Measurements from ENCODE around the gene PPIC. TPM values are rescaled to one million over a fixed set of nuclear protein-coding genes. Genes with fewer than 3 reads are reported as not detected.

The PPIC gene
- total RNA-seq (10 to 100 TPM in 1 of 2 donors, 1 to 10 TPM in 1; 9.6 to 18.5 TPM), polyA plus RNA-seq (ENCODE audit: insufficient read depth, low read depth, low replicate concordance) (23.8 TPM)
- long read RNA-seq, donor 1, transcript PPIC-201 (5 exons, 1,380 nt), result major isoform, 10 of 25 reads
- long read RNA-seq, donor 1, partial matches to known transcripts, result 6 of 25 reads
- long read RNA-seq, donor 1, other reads (novel, unspliced or antisense), result 8 of 25 reads
- long read RNA-seq, donor 2, transcript PPIC-201 (5 exons, 1,380 nt), result major isoform, 10 of 10 reads
- long read RNA-seq, donor 2, partial matches to known transcripts, result 0 of 10 reads
- long read RNA-seq, donor 2, other reads (novel, unspliced or antisense), result 0 of 10 reads

- WGBS, 2 donors, result 1 to 2% methylated on average over 9 to 77 of the region's 84 CpGs
- TF ChIP-seq POLR2A (IDR thresholded peaks at IDR 0.05) (no peak), CTCF (IDR thresholded peaks at IDR 0.05) (no peak)
- peak within 1 kb of the TSS; percentile 71 to 76 for H3K4me3 ChIP-seq
- no peaks in the 10 kb centered on the region for H3K9me3 ChIP-seq
- intact Hi-C loops (cut with DNase I; ENCODE audit: low total_unique reads), result no loop called here
- H3K4me1 ChIP-seq, result peaks cover 5% of the 10 kb centered on the region
- no peaks in the 10 kb centered on the region for H3K27me3 ChIP-seq
- H3K36me3 ChIP-seq (ENCODE audit: low read depth, missing control alignments), result no peaks in the 10 kb centered on the region
- peak; percentile 90 for DNase-seq
- H3K27ac ChIP-seq, result peak within 1 kb of the TSS; percentile 67 to 85
These were observed at the start of gene PPIC for GRCh38 chr5:123036391-123037103. TSS of gene PPIC (minus strand) at chr5:123036725. CDS start at chr5:123036625, 100 bp downstream.

- H3K27me3 ChIP-seq, result peaks cover 2% of the 10 kb centered on the region
- H3K4me3 ChIP-seq, result peak overlapping the region in 1 of 2 donors; percentile 10
- H3K36me3 ChIP-seq (ENCODE audit: low read depth, missing control alignments), result no peaks in the 10 kb centered on the region
- DNase-seq, result no peak
- WGBS, 2 donors, result 32 to 38% methylated on average over 12 of the region's 12 CpGs
- no peak overlapping the region for H3K27ac ChIP-seq
- no peaks in the 10 kb centered on the region for H3K9me3 ChIP-seq
- TF ChIP-seq POLR2A (IDR thresholded peaks at IDR 0.05), result no peak
- no peak for TF ChIP-seq CTCF (IDR thresholded peaks at IDR 0.05)
- peaks cover 17% of the 10 kb centered on the region for H3K4me1 ChIP-seq
- intact Hi-C loops (cut with DNase I; ENCODE audit: low total_unique reads), result no loop called here
These were observed 49.2 kb upstream of the PPIC start for GRCh38 chr5:123085638-123086286.

GRCh38 chr5:123084730-123085605, 48.4 kb upstream of the PPIC start:
- no peak for DNase-seq
- no peaks in the 10 kb centered on the region for H3K27me3 ChIP-seq
- 54 to 62% methylated on average over 9 of the region's 9 CpGs for WGBS, 2 donors
- H3K27ac ChIP-seq, result no peak overlapping the region
- H3K9me3 ChIP-seq, result no peaks in the 10 kb centered on the region
- H3K4me1 ChIP-seq, result peaks cover 13% of the 10 kb centered on the region
- TF ChIP-seq CTCF (IDR thresholded peaks at IDR 0.05) (no peak), POLR2A (IDR thresholded peaks at IDR 0.05) (no peak)
- H3K36me3 ChIP-seq (ENCODE audit: low read depth, missing control alignments), result no peaks in the 10 kb centered on the region
- no peak overlapping the region for H3K4me3 ChIP-seq
- intact Hi-C loops (cut with DNase I; ENCODE audit: low total_unique reads), result no loop called here

GRCh38 chr5:123083298-123083697, 46.8 kb upstream of the PPIC start:
- DNase-seq, result no peak
- Histone ChIP-seq H3K4me3 (no peak overlapping the region), H3K27me3 (no peaks in the 10 kb centered on the region), H3K4me1 (peaks cover 4% of the 10 kb centered on the region), H3K27ac (no peak overlapping the region), H3K9me3 (no peaks in the 10 kb centered on the region), H3K36me3 (ENCODE audit: low read depth, missing control alignments) (no peaks in the 10 kb centered on the region)
- WGBS, 2 donors, result 84 to 95% methylated on average over 3 of the region's 3 CpGs
- no peak for TF ChIP-seq CTCF (IDR thresholded peaks at IDR 0.05)
- no peak for TF ChIP-seq POLR2A (IDR thresholded peaks at IDR 0.05)
- intact Hi-C loops (cut with DNase I; ENCODE audit: low total_unique reads), result no loop called here

Measured in testis (tissue), 5 donors.